ENCODE measurements around the gene ADPRM. TPM values are rescaled to one million over a fixed set of nuclear protein-coding genes. Genes with fewer than 3 reads are reported as not detected.

ADPRM gene
- polyA plus RNA-seq, 2 of the 4 experiments (the other 2 are of a cell fraction), result 8.3 to 25.2 TPM

GRCh38 chr17:10716218-10716617, 18.8 kb downstream of the ADPRM start:
- no peak for ATAC-seq
- WGBS (ENCODE audit: missing lambda C conversion rate), result 93% methylated on average over 10 of the region's 10 CpGs
- Histone ChIP-seq H3K4me1 (no peaks in the 10 kb centered on the region), H3K4me3 (no peak overlapping the region), H3K4me2 (no peak overlapping the region), H3K27ac (no peak overlapping the region), H3K9me3 (no peaks in the 10 kb centered on the region)
- DNase-seq (ENCODE audit: low read depth in 1 of 2, low spot score in 1 of 2), result no peak
- TF ChIP-seq KDM1A (IDR thresholded peaks at IDR 0.05; ENCODE audit: low read depth) (no peak), CEBPB (IDR thresholded peaks at IDR 0.05) (no peak), EP300 (IDR thresholded peaks at IDR 0.05) (no peak), NR3C1 (IDR thresholded peaks at IDR 0.05) (no peak), PHF8 (IDR thresholded peaks at IDR 0.05; ENCODE audit: borderline replicate concordance, low read depth) (no peak), FOXS1 (CRISPR knock-in tag; IDR thresholded peaks at IDR 0.05) (no peak), JUN (IDR thresholded peaks at IDR 0.05) (no peak), ZFP36 (IDR thresholded peaks at IDR 0.05; ENCODE audit: borderline replicate concordance, partially characterized antibody) (no peak), RFX5 (IDR thresholded peaks at IDR 0.05) (no peak), HEYL (CRISPR knock-in tag; IDR thresholded peaks at IDR 0.05) (no peak), SMC3 (IDR thresholded peaks at IDR 0.05) (no peak), PBX3 (IDR thresholded peaks at IDR 0.05) (no peak), ZNF302 (CRISPR knock-in tag; IDR thresholded peaks at IDR 0.05) (no peak), HMGXB4 (CRISPR knock-in tag; IDR thresholded peaks at IDR 0.05; ENCODE audit: borderline replicate concordance) (no peak), ZC3H11A (IDR thresholded peaks at IDR 0.05) (no peak), EHF (CRISPR knock-in tag; IDR thresholded peaks at IDR 0.05) (no peak), HDAC2 (IDR thresholded peaks at IDR 0.05) (no peak)
- TF ChIP-seq, protein P1, sequence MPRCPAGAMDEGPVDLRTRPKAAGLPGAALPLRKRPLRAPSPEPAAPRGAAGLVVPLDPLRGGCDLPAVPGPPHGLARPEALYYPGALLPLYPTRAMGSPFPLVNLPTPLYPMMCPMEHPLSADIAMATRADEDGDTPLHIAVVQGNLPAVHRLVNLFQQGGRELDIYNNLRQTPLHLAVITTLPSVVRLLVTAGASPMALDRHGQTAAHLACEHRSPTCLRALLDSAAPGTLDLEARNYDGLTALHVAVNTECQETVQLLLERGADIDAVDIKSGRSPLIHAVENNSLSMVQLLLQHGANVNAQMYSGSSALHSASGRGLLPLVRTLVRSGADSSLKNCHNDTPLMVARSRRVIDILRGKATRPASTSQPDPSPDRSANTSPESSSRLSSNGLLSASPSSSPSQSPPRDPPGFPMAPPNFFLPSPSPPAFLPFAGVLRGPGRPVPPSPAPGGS (IDR thresholded peaks at IDR 0.05), result no peak
- TF ChIP-seq, protein P2, sequence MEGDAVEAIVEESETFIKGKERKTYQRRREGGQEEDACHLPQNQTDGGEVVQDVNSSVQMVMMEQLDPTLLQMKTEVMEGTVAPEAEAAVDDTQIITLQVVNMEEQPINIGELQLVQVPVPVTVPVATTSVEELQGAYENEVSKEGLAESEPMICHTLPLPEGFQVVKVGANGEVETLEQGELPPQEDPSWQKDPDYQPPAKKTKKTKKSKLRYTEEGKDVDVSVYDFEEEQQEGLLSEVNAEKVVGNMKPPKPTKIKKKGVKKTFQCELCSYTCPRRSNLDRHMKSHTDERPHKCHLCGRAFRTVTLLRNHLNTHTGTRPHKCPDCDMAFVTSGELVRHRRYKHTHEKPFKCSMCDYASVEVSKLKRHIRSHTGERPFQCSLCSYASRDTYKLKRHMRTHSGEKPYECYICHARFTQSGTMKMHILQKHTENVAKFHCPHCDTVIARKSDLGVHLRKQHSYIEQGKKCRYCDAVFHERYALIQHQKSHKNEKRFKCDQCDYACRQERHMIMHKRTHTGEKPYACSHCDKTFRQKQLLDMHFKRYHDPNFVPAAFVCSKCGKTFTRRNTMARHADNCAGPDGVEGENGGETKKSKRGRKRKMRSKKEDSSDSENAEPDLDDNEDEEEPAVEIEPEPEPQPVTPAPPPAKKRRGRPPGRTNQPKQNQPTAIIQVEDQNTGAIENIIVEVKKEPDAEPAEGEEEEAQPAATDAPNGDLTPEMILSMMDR (IDR thresholded peaks at IDR 0.05), result no peak
- TF ChIP-seq, protein P3, sequence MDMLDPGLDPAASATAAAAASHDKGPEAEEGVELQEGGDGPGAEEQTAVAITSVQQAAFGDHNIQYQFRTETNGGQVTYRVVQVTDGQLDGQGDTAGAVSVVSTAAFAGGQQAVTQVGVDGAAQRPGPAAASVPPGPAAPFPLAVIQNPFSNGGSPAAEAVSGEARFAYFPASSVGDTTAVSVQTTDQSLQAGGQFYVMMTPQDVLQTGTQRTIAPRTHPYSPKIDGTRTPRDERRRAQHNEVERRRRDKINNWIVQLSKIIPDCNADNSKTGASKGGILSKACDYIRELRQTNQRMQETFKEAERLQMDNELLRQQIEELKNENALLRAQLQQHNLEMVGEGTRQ (IDR thresholded peaks at IDR 0.05), result no peak
- ChIA-PET CTCF (interaction anchor here (1.3 kb wide), 1 partner anchor 21 kb away, joined by 4 read pairs; no protein-coding TSS in a partner anchor), POLR2A (no interaction called here)
- peak; percentile 70 for FAIRE-seq

- ChIA-PET CTCF (no interaction called here), POLR2A (no interaction called here)
- no peaks in the 10 kb centered on the region for H3K9me3 ChIP-seq
- FAIRE-seq (peak; percentile 56), DNase-seq (ENCODE audit: low read depth in 1 of 2, low spot score in 1 of 2) (no peak), ATAC-seq (no peak)
- no peak overlapping the region for H3K4me2 ChIP-seq
- no peaks in the 10 kb centered on the region for H3K4me1 ChIP-seq
- no peak overlapping the region for H3K4me3 ChIP-seq
- no peak overlapping the region for H3K27ac ChIP-seq
- WGBS (ENCODE audit: missing lambda C conversion rate), result 12% methylated on average over 1 of the region's 1 CpG
- TF ChIP-seq FOXS1 (CRISPR knock-in tag; IDR thresholded peaks at IDR 0.05) (no peak), KDM1A (IDR thresholded peaks at IDR 0.05; ENCODE audit: low read depth) (no peak), TFCP2L1 (CRISPR knock-in tag; IDR thresholded peaks at IDR 0.05) (no peak), HMGXB4 (CRISPR knock-in tag; IDR thresholded peaks at IDR 0.05; ENCODE audit: borderline replicate concordance) (no peak), CHD4 (IDR thresholded peaks at IDR 0.05; ENCODE audit: borderline replicate concordance) (no peak), MAFK (IDR thresholded peaks at IDR 0.05; ENCODE audit: partially characterized antibody) (no peak), EHMT2 (IDR thresholded peaks at IDR 0.05; ENCODE audit: low read depth) (no peak), RFX5 (IDR thresholded peaks at IDR 0.05) (no peak), CHD2 (IDR thresholded peaks at IDR 0.05; ENCODE audit: low read length, partially characterized antibody) (no peak), POLR2A (IDR thresholded peaks at IDR 0.05; ENCODE audit: low read length) (no peak)
- TF ChIP-seq, protein P4, sequence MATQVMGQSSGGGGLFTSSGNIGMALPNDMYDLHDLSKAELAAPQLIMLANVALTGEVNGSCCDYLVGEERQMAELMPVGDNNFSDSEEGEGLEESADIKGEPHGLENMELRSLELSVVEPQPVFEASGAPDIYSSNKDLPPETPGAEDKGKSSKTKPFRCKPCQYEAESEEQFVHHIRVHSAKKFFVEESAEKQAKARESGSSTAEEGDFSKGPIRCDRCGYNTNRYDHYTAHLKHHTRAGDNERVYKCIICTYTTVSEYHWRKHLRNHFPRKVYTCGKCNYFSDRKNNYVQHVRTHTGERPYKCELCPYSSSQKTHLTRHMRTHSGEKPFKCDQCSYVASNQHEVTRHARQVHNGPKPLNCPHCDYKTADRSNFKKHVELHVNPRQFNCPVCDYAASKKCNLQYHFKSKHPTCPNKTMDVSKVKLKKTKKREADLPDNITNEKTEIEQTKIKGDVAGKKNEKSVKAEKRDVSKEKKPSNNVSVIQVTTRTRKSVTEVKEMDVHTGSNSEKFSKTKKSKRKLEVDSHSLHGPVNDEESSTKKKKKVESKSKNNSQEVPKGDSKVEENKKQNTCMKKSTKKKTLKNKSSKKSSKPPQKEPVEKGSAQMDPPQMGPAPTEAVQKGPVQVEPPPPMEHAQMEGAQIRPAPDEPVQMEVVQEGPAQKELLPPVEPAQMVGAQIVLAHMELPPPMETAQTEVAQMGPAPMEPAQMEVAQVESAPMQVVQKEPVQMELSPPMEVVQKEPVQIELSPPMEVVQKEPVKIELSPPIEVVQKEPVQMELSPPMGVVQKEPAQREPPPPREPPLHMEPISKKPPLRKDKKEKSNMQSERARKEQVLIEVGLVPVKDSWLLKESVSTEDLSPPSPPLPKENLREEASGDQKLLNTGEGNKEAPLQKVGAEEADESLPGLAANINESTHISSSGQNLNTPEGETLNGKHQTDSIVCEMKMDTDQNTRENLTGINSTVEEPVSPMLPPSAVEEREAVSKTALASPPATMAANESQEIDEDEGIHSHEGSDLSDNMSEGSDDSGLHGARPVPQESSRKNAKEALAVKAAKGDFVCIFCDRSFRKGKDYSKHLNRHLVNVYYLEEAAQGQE (IDR thresholded peaks at IDR 0.05), result no peak
Observed at GRCh38 chr17:10718547-10718946, 21.2 kb downstream of the ADPRM start.

All from A549 (cell line).